K562 (cell line): Measurements from ENCODE around the gene MILR1. TPM values are rescaled to one million over a fixed set of nuclear protein-coding genes. Genes with fewer than 3 reads are reported as not detected.

Experiments used
- BRD9 ChIP-seq: fragments of 450-650 bp; IDR thresholded peaks from 2 replicates; pipeline ENCODE4 v1.6.1; 2018; ENCODE audit warnings: low read depth; ENCODE audit not compliant: partially characterized antibody
- CCNT2 ChIP-seq: IDR thresholded peaks from 2 replicates; pipeline ENCODE4 v1.6.1; 2011; ENCODE audit warnings: borderline replicate concordance, low read depth, mild to moderate bottlenecking, moderate library complexity, mixed read lengths, low read length; ENCODE audit not compliant: insufficient read length; ENCODE audit errors: extremely low read depth
- CHD2 ChIP-seq: IDR thresholded peaks from 2 replicates; pipeline ENCODE4 v1.6.1; 2011; ENCODE audit warnings: low read depth, low read length
- ERF ChIP-seq: fragments of 450-650 bp; formaldehyde crosslinking; IDR thresholded peaks from 2 replicates; pipeline ENCODE4 v1.4.0; 2020; ENCODE audit warnings: mild to moderate bottlenecking, mixed read lengths
- EWSR1 ChIP-seq: fragments of 450-650 bp; IDR thresholded peaks from 2 replicates; pipeline ENCODE4 v1.6.1; 2018; ENCODE audit warnings: borderline replicate concordance, mild to moderate bottlenecking, low read depth, moderate library complexity; ENCODE audit not compliant: partially characterized antibody
- HCFC1 ChIP-seq: IDR thresholded peaks from 2 replicates; pipeline ENCODE4 v1.6.1; 2012; ENCODE audit warnings: low read depth, low read length, improper control_type of control experiment
- HDAC2 ChIP-seq: fragments of 450-650 bp; IDR thresholded peaks from 2 replicates; pipeline ENCODE4 v1.6.1; 2016; ENCODE audit warnings: mild to moderate bottlenecking
- JUND ChIP-seq, 2 experiments: IDR thresholded peaks; 2 replicates in 1 of 2; 3 replicates in 1 of 2; pipeline ENCODE4 v1.6.1; 2011; ENCODE audit warnings: borderline replicate concordance in 2 of 2, low read depth in 2 of 2, low read length in 2 of 2, improper control_type of control experiment in 1 of 2, missing biosample characterization in 1 of 2, missing genetic modification characterization in 1 of 2, missing genetic modification reagents in 1 of 2
- MBD2 ChIP-seq: sonication (generic); IDR thresholded peaks from 2 replicates; pipeline ENCODE4 v1.6.1; 2016; ENCODE audit warnings: low read depth, borderline replicate concordance
- MCM2 ChIP-seq: fragments of 450-650 bp; IDR thresholded peaks from 2 replicates; pipeline ENCODE4 v1.6.1; 2017; ENCODE audit warnings: low read depth, mild to moderate bottlenecking
- MXI1 ChIP-seq: IDR thresholded peaks from 2 replicates; pipeline ENCODE4 v1.6.1; 2011; ENCODE audit warnings: low read depth, mild to moderate bottlenecking, improper control_type of control experiment, low read length
- POLR2G ChIP-seq: fragments of 200-400 bp; formaldehyde crosslinking; IDR thresholded peaks from 2 replicates; pipeline ENCODE4 v1.6.1; 2017; ENCODE audit warnings: low read depth, mild to moderate bottlenecking, antibody characterized with exemption, low read length, moderate library complexity
- SPI1 ChIP-seq: IDR thresholded peaks from 2 replicates; pipeline ENCODE4 v1.6.1; 2011; ENCODE audit warnings: low read depth, low read length, control low read depth, borderline replicate concordance
- TEAD1 ChIP-seq, 2 experiments: fragments of 450-650 bp in 1 of 2; sonication (generic) in 1 of 2; formaldehyde crosslinking; IDR thresholded peaks; 2 replicates each; pipeline versions ENCODE4 v1.4.0 to v1.8.0; 2020 to 2022; ENCODE audit warnings: mild to moderate bottlenecking in 2 of 2, missing genetic modification reagents in 1 of 2
- THRAP3 ChIP-seq: fragments of 450-650 bp; IDR thresholded peaks from 2 replicates; pipeline ENCODE4 v1.6.1; 2016; ENCODE audit warnings: mild to moderate bottlenecking, inconsistent platforms, borderline replicate concordance
- USF2 ChIP-seq: sonication (generic); formaldehyde crosslinking; IDR thresholded peaks from 2 replicates; pipeline ENCODE4 v1.5.0; 2020; ENCODE audit warnings: missing genetic modification reagents
- ZNF282 ChIP-seq: sonication (generic); formaldehyde crosslinking; IDR thresholded peaks from 2 replicates; pipeline ENCODE4 v1.8.1; 2023; ENCODE audit warnings: missing genetic modification reagents
- ZNF586 ChIP-seq: fragments of 450-650 bp; formaldehyde crosslinking; conservative IDR thresholded peaks from 2 replicates; pipeline ENCODE4 v1.4.0; 2020; ENCODE audit warnings: mild to moderate bottlenecking, moderate library complexity
- ZNF644 ChIP-seq: fragments of 200-800 bp; sonication (Bioruptor generic); IDR thresholded peaks from 2 replicates; pipeline ENCODE4 v1.6.1; 2016; ENCODE audit warnings: low read depth, missing genetic modification characterization, missing compliant biosample characterization
- ZNF79 ChIP-seq: fragments of 250-450 bp; sonication (Bioruptor Pico); IDR thresholded peaks from 2 replicates; pipeline ENCODE4 v1.4.0; 2020; ENCODE audit warnings: low read depth, mild to moderate bottlenecking, moderate library complexity
- polyA plus RNA-seq, 8 experiments: library from polyadenylated mRNA; depleted of rRNA in 4 of 8; stranded (reverse) in 5 of 8; unstranded in 3 of 8; fragments of >200 nt; fragmentation: Nextera tagmentation in 2 of 8; fragmentation: Illumina TruSeq in 1 of 8; extraction: Ambion mirVana in 2 of 8; extraction: Trizol in 1 of 8; gene quantifications; 2 replicates each; pipeline versions ENCODE4 v1.2.1 to v1.2.3, GENCODE V29; 2011 to 2014; ENCODE audit warnings: inconsistent platforms in 1 of 8, missing spikeins in 1 of 8
- total RNA-seq, 7 experiments: library from RNA; depleted of rRNA in 6 of 7; stranded (reverse); fragments of >200 nt in 6 of 7; fragmentation: Illumina TruSeq in 2 of 7; extraction: Trizol in 2 of 7; gene quantifications; 2 replicates each; pipeline versions ENCODE4 v1.2.1 to v1.2.3, GENCODE V29; 2011 to 2021; ENCODE audit warnings: low replicate concordance in 1 of 7
- TF ChIP-seq, protein P1 (sequence below), 3 experiments: fragments of 200-800 bp in 1 of 3; fragments of 250-450 bp in 1 of 3; fragments of 450-650 bp in 1 of 3; sonication (Bioruptor Pico) in 1 of 3; sonication (Bioruptor generic) in 1 of 3; formaldehyde crosslinking in 1 of 3; IDR thresholded peaks; 2 replicates each; pipeline versions ENCODE4 v1.6.1 to v1.8.0; 2016 to 2022; ENCODE audit warnings: mild to moderate bottlenecking in 2 of 3, missing genetic modification characterization in 2 of 3, missing compliant biosample characterization in 1 of 3, moderate library complexity in 1 of 3

Gene MILR1
- total and polyA plus RNA-seq, 9 of the 15 experiments (the other 6 are each of a cell fraction or from before 2014, with no cell fraction given), result 3.8 to 14.1 (median 7.1) TPM

- TF ChIP-seq BRD9 (peak; percentile 27), MCM2 (no peak), MXI1 (0 out of 2 replicates have a peak, but pooled peaks have one; percentile 26), ERF (no peak; the same call in 1 of the 2 replicates), HCFC1 (peak; percentile 50), ZNF79 (CRISPR knock-in tag) (no peak), HDAC2 (no peak), USF2 (no peak), ZNF586 (CRISPR knock-in tag) (no peak), SPI1 (peak; percentile 63; the same call in 1 of the 2 replicates), MBD2 (no peak), ZNF644 (tag) (no peak), EWSR1 (no peak), ZNF282 (0 out of 2 replicates have a peak, but pooled peaks have one; percentile 55), POLR2G (peak; percentile 89), CCNT2 (peak; percentile 82), THRAP3 (peak; percentile 60; the same call in 1 of the 2 replicates), CHD2 (0 out of 2 replicates have a peak, but pooled peaks have one; percentile 6), TEAD1 (CRISPR knock-in tag; IDR thresholded peaks at IDR 0.05) (peak; percentile 4 to 80; a peak in 3 of 4 replicates), JUND (IDR thresholded peaks at IDR 0.05; ENCODE audit: borderline replicate concordance, low read depth, low read length) (0 out of 2 replicates have a peak, but pooled peaks have one; percentile 2), JUND (tag; IDR thresholded peaks at IDR 0.05; ENCODE audit: borderline replicate concordance, low read depth, low read length) (no peak)
- TF ChIP-seq, protein P1, sequence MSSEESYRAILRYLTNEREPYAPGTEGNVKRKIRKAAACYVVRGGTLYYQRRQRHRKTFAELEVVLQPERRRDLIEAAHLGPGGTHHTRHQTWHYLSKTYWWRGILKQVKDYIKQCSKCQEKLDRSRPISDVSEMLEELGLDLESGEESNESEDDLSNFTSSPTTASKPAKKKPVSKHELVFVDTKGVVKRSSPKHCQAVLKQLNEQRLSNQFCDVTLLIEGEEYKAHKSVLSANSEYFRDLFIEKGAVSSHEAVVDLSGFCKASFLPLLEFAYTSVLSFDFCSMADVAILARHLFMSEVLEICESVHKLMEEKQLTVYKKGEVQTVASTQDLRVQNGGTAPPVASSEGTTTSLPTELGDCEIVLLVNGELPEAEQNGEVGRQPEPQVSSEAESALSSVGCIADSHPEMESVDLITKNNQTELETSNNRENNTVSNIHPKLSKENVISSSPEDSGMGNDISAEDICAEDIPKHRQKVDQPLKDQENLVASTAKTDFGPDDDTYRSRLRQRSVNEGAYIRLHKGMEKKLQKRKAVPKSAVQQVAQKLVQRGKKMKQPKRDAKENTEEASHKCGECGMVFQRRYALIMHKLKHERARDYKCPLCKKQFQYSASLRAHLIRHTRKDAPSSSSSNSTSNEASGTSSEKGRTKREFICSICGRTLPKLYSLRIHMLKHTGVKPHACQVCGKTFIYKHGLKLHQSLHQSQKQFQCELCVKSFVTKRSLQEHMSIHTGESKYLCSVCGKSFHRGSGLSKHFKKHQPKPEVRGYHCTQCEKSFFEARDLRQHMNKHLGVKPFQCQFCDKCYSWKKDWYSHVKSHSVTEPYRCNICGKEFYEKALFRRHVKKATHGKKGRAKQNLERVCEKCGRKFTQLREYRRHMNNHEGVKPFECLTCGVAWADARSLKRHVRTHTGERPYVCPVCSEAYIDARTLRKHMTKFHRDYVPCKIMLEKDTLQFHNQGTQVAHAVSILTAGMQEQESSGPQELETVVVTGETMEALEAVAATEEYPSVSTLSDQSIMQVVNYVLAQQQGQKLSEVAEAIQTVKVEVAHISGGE (CRISPR knock-in tag; IDR thresholded peaks at IDR 0.05), result peak in 1 of 3 experiments; percentile 36; a peak in 1 of 6 replicates
Observed at GRCh38 chr17:64505340-64506200, 56.7 kb downstream of the MILR1 start (continued).
